Stimulated activated CD4-positive, alpha-beta T cell treated with anti-CD3 and anti-CD28 coated beads, Interleukin-4, amount 100 ng/mL, for 48 hours (primary cell): ENCODE results near the gene GMDS.

Source experiments
- DNase-seq, 2 donors: peaks; one replicate each; pipeline ENCODE4 v3.0.0-alpha.2; 2020; ENCODE audit warnings: low read depth in 2 of 2

The GMDS gene

GRCh38 chr6:2205396-2205795, 40.0 kb downstream of the GMDS start:
- DNase-seq: no peak

GRCh38 chr6:2204272-2204671, 41.1 kb downstream of the GMDS start:
- DNase-seq: no peak

GRCh38 chr6:2203264-2203663, 42.1 kb downstream of the GMDS start:
- no peak for DNase-seq

- DNase-seq: no peak
Measured at GRCh38 chr6:2197984-2198383, 47.4 kb downstream of the GMDS start.

- no peak for DNase-seq
Measured at GRCh38 chr6:2197177-2197671, 48.2 kb downstream of the GMDS start.

GRCh38 chr6:2196079-2196679, 49.2 kb downstream of the GMDS start:
- DNase-seq: peak in 1 of 2 donors; percentile 14

- no peak for DNase-seq
Measured at GRCh38 chr6:2194643-2195042, 50.8 kb downstream of the GMDS start.

GRCh38 chr6:2193931-2194330, 51.5 kb downstream of the GMDS start:
- no peak for DNase-seq

- DNase-seq: no peak
Measured at GRCh38 chr6:2192976-2193375, 52.4 kb downstream of the GMDS start.

GRCh38 chr6:2191390-2191740, 54.0 kb downstream of the GMDS start:
- no peak for DNase-seq

GRCh38 chr6:2190661-2191389, 54.6 kb downstream of the GMDS start:
- no peak for DNase-seq

- DNase-seq: no peak
Measured at GRCh38 chr6:2188856-2189384, 56.5 kb downstream of the GMDS start.

GRCh38 chr6:2188397-2188796, 57.0 kb downstream of the GMDS start:
- no peak for DNase-seq

- DNase-seq: no peak
Measured at GRCh38 chr6:2187826-2188225, 57.6 kb downstream of the GMDS start.

GRCh38 chr6:2186516-2186915, 58.9 kb downstream of the GMDS start:
- peak in 1 of 2 donors; percentile 22 for DNase-seq

GRCh38 chr6:2185466-2185865, 59.9 kb downstream of the GMDS start:
- DNase-seq: no peak

GRCh38 chr6:2184700-2185455, 60.5 kb downstream of the GMDS start:
- no peak for DNase-seq

GRCh38 chr6:2183752-2184151, 61.7 kb downstream of the GMDS start:
- DNase-seq: no peak

GRCh38 chr6:2183246-2183645, 62.2 kb downstream of the GMDS start:
- no peak for DNase-seq

GRCh38 chr6:2182251-2182650, 63.2 kb downstream of the GMDS start:
- no peak for DNase-seq

- DNase-seq: no peak
Measured at GRCh38 chr6:2181567-2181966, 63.8 kb downstream of the GMDS start.

- no peak for DNase-seq
Measured at GRCh38 chr6:2179950-2180349, 65.5 kb downstream of the GMDS start.

GRCh38 chr6:2179241-2179640, 66.2 kb downstream of the GMDS start:
- DNase-seq: no peak
